Measurements from ENCODE around the gene TMEM108.

TMEM108 gene

DNA sequence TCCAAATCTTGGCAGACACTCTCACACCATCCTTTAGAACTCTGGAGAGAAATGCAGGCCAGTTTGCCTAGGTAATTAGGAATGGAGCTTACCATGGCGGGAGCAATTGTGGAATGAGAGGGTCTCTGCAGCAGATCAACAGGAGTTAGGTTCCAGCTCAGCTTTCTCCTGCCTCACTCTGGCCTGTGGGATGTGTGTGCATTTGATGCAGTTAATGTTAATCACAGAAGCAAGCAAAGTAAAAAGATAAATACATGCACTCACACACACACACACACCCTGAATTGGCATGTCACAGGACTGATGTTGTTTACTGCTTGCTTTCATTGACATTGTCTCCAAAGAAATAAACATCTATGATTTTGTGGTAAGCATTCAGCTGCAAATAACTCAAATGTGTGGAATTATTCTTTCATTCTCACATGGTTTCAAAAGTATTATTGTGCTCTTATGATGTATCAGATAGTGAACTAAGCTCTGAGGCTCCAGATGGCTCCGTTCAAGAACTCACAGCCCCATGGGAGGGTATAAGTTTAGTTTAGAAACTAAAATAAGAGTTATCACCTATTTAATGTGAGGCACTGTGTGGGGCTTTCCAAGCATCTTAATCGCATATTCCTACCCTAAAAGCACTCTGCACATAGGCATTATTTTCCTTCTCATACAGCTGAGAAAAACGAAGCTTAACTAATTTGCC is 330.3 kb downstream of the TMEM108 start:
- Histone ChIP-seq H3K36me3 (ENCODE audit: control insufficient read depth, insufficient read depth, low read length) (no peaks in the 10 kb centered on the region), H3K27me3 (replicated peaks; ENCODE audit: control insufficient read depth, insufficient read depth, low read length) (no peaks in the 10 kb centered on the region; the same call in 1 of the 2 replicates), H3K4me3 (replicated peaks; ENCODE audit: low read depth, low read length) (no peak overlapping the region)
- DNase-seq (ENCODE audit: extremely low read depth, insufficient read length), result no peak
- TF ChIP-seq CTCF (IDR thresholded peaks at IDR 0.05; ENCODE audit: insufficient read depth, low read length, poor library complexity, severe bottlenecking), result no peak

- H3K4me3 ChIP-seq (replicated peaks; ENCODE audit: low read depth, low read length), result no peak overlapping the region
- H3K36me3 ChIP-seq (ENCODE audit: control insufficient read depth, insufficient read depth, low read length), result no peaks in the 10 kb centered on the region
- H3K27me3 ChIP-seq (replicated peaks; ENCODE audit: control insufficient read depth, insufficient read depth, low read length), result no peaks in the 10 kb centered on the region; the same call in 1 of the 2 replicates
- no peak for TF ChIP-seq CTCF (IDR thresholded peaks at IDR 0.05; ENCODE audit: insufficient read depth, low read length, poor library complexity, severe bottlenecking)
- DNase-seq (ENCODE audit: extremely low read depth, insufficient read length), result no peak
These were observed 330.9 kb downstream of the TMEM108 start for GRCh38 chr3:133369068-133369440.

GRCh38 chr3:133371181-133371580 is 333.0 kb downstream of the TMEM108 start:
- no peak for TF ChIP-seq CTCF (IDR thresholded peaks at IDR 0.05; ENCODE audit: insufficient read depth, low read length, poor library complexity, severe bottlenecking)
- DNase-seq (ENCODE audit: extremely low read depth, insufficient read length), result no peak
- no peaks in the 10 kb centered on the region; the same call in 1 of the 2 replicates for H3K27me3 ChIP-seq (replicated peaks; ENCODE audit: control insufficient read depth, insufficient read depth, low read length)
- H3K36me3 ChIP-seq (ENCODE audit: control insufficient read depth, insufficient read depth, low read length), result no peaks in the 10 kb centered on the region
- H3K4me3 ChIP-seq (replicated peaks; ENCODE audit: low read depth, low read length), result no peak overlapping the region

- no peak for DNase-seq (ENCODE audit: extremely low read depth, insufficient read length)
- Histone ChIP-seq H3K36me3 (ENCODE audit: control insufficient read depth, insufficient read depth, low read length) (no peaks in the 10 kb centered on the region), H3K27me3 (replicated peaks; ENCODE audit: control insufficient read depth, insufficient read depth, low read length) (no peaks in the 10 kb centered on the region; the same call in 1 of the 2 replicates), H3K4me3 (replicated peaks; ENCODE audit: low read depth, low read length) (no peak overlapping the region)
- TF ChIP-seq CTCF (IDR thresholded peaks at IDR 0.05; ENCODE audit: insufficient read depth, low read length, poor library complexity, severe bottlenecking), result no peak
These were observed 333.5 kb downstream of the TMEM108 start for GRCh38 chr3:133371676-133372075.

DNA sequence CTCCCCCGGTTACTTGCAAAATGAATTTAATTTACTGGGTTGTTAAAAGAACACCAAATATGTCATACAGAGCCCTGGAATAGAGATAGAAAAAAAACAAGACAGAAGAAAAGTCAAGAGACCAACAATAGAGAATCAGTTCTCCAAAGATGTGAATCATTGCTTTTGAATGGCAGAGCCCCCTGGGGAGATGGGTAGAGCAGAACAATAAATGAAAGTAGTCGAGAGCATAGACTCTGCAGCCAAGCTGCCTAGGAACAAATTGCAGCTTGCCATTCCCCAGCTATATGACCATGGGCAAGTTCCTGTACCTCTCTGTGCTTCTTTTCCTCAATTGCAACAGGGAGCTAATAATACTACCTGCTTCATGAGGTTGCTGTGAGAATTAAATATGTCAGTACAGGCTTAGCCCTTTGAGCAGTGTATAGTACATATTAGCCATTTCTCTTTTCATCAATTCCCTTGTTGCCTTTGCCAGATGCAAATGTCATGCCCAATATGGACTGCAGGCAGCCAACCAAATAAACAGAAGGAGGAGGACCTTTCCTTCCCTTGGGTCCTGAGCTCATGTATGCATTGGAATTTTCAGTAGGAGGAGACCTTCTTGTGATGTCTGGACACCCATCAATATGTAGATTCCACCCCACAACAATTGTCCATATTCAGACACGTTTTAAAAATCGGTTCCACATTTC is 336.7 kb downstream of the TMEM108 start:
- no peaks in the 10 kb centered on the region for H3K27me3 ChIP-seq (replicated peaks; ENCODE audit: control insufficient read depth, insufficient read depth, low read length)
- H3K4me3 ChIP-seq (replicated peaks; ENCODE audit: low read depth, low read length), result no peak overlapping the region
- no peaks in the 10 kb centered on the region for H3K36me3 ChIP-seq (ENCODE audit: control insufficient read depth, insufficient read depth, low read length)
- DNase-seq (ENCODE audit: extremely low read depth, insufficient read length), result no peak
- no peak for TF ChIP-seq CTCF (IDR thresholded peaks at IDR 0.05; ENCODE audit: insufficient read depth, low read length, poor library complexity, severe bottlenecking)

Measured in GM06990 (cell line).